Right cardiac atrium (tissue), 5 donors: ENCODE measurements around the gene ABHD1. TPM values are rescaled to one million over a fixed set of nuclear protein-coding genes. Genes with fewer than 3 reads are reported as not detected.

ENCODE experiments used
- ATAC-seq, 2 donors: fragments of 200-7000 bp; cut with Tn5 transposase; one replicate each; pipeline versions ENCODE4 v1.8.0 to v1.9.1; 2020; ENCODE audit warnings: moderate library complexity in 2 of 2, mild to moderate bottlenecking in 1 of 2
- DNase-seq, 3 donors: peaks; one replicate each; pipeline ENCODE4 v3.0.0-alpha.2; 2020
- H3K27ac ChIP-seq: one replicate; pipeline ENCODE4 v1.5.1; 2013; ENCODE audit warnings: mild to moderate bottlenecking, low read length, control low read depth, moderate library complexity
- H3K27me3 ChIP-seq: one replicate; pipeline ENCODE4 v1.6.1; 2013; ENCODE audit not compliant: control insufficient read depth, insufficient read depth
- H3K4me1 ChIP-seq: one replicate; pipeline ENCODE4 v1.6.1; 2013; ENCODE audit warnings: low read length; ENCODE audit not compliant: control insufficient read depth, insufficient read depth
- H3K4me3 ChIP-seq: one replicate; pipeline ENCODE4 v1.5.1; 2013; ENCODE audit warnings: low read length, control low read depth
- H3K9me3 ChIP-seq: one replicate; pipeline ENCODE4 v1.6.1; 2013; ENCODE audit warnings: low read length; ENCODE audit not compliant: control insufficient read depth
- WGBS: extraction: QIAGEN DNeasy Blood & Tissue Kit; methylation state at CpG from one replicate; pipeline ENCODE4 v1.1.7; 2013; 5-methylcytosine and 5-hydroxymethylcytosine counted together
- intact Hi-C, 4 donors: fragments of 100-400 bp; cut with DNase I; formaldehyde crosslinking; loops; one replicate each; pipeline versions ENCODE4 v1.11.0 to v1.14.0; 2022 to 2023
- polyA plus RNA-seq: library from polyadenylated mRNA; stranded (reverse); fragments of 200-250 nt; gene quantifications from one replicate; pipeline ENCODE4 v1.2.3, GENCODE V29; 2013
- total RNA-seq, 4 donors: library from RNA; stranded (reverse); fragmentation: NEBNext Ultra II Directional; extraction: Animal tissue kit (Norgen Biotek cat#: 25700); gene quantifications; one replicate each; pipeline ENCODE4 v1.2.1, GENCODE V29; 2021
- donor health status: healthy with polysubstance abuse.
- donor health status: DM: no; HTN: yes; CAD: no.
- donor health status: DM: no; HTN: no; CAD: no.
- donor health status: DM: no; HTN: yes; CAD: no; lungs with severe emphysema.
- donor health status: DM: yes; HTN: yes; CAD: no.

The ABHD1 gene
- total and polyA plus RNA-seq, 5 donors: 1.6 to 5.1 (median 2.9) TPM

DNA sequence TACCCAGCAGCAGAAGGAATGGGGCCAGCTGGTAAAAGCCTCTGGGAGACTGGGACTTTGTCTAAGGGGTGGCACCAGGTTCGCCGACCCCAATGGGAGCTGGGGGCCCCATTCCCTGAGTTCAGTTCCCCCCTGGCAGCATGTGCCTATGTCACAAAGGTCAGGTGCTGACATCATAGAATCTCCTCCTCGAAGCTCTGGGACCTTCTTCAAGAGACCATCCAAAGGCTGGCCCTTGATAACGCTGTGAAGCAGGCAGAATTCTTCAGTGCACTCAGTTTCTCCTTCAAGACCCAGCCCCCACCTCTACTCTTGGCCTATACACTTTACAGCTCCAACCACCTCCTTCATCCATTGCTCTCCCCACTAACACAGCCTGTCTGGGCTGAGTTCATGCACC is 15.7 kb downstream of the ABHD1 start, which contains the start of gene PRR30:
TSS of gene PRR30 (minus strand) at position 101 of the 400 bp plus-strand sequence. CDS start 1,081 bp downstream, outside the sequence.
- DNase-seq: no peak
- ATAC-seq: no peak
- no peaks in the 10 kb centered on the region for H3K27me3 ChIP-seq
- H3K9me3 ChIP-seq: no peaks in the 10 kb centered on the region
- intact Hi-C loops: no loop called here
- no peak within 1 kb of the TSS for H3K4me3 ChIP-seq
- WGBS: 77% methylated on average over 4 of the region's 4 CpGs
- H3K4me1 ChIP-seq: no peaks in the 10 kb centered on the region
- no peak within 1 kb of the TSS for H3K27ac ChIP-seq

DNA sequence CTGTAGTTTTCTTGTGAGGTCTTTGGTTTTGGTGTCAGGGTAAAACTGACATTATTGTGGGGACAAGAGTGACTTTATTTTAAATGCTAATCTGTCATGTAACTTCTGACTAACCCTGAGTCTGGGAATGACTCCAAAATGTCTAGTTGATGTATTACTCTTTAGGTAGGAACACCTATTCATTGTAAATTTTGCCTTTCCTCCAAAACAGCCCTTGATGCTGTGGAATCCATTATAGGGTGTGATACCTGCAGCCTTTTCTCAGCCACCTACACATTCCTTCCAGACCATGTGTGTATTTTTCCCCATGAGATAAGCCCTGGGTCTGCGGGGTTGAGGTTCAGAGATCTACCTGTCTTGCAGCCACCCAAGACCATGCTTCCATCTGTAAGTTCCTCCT is 19.7 kb downstream of the ABHD1 start:
- intact Hi-C loops: no loop called here
- no peak for DNase-seq
- WGBS: 77% methylated on average over 1 of the region's 1 CpG
- Histone ChIP-seq H3K4me1 (no peaks in the 10 kb centered on the region), H3K4me3 (no peak overlapping the region), H3K27me3 (no peaks in the 10 kb centered on the region), H3K9me3 (no peaks in the 10 kb centered on the region), H3K27ac (no peak overlapping the region)
- ATAC-seq: no peak

GRCh38 chr2:27145682-27146081 is 22.1 kb downstream of the ABHD1 start:
- Histone ChIP-seq H3K4me1 (peaks cover 5% of the 10 kb centered on the region), H3K4me3 (no peak overlapping the region), H3K9me3 (no peaks in the 10 kb centered on the region), H3K27ac (no peak overlapping the region), H3K27me3 (no peaks in the 10 kb centered on the region)
- ATAC-seq (no peak), DNase-seq (no peak)
- WGBS: 78% methylated on average over 2 of the region's 2 CpGs
- intact Hi-C loops: no loop called here

DNA sequence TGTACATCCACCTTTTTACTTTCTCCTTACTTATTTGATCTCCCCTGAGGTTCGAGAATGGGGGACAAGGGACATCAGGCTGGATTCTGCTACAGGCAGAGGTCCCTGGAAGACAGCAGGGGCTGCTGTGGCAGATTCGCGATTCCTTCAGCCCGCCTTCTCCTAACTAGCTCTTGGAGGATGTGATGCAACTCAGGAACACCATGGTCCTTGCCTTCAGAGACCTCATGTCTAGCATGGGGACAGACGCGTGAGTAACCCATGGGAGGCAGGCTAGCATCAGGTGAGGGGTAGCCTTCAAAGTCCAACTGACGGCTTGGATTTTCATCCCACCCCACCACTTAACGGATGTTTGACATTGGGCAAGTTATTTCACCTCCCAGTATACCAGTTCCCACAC is 24.3 kb downstream of the ABHD1 start:
- ATAC-seq (no peak), DNase-seq (no peak)
- Histone ChIP-seq H3K9me3 (no peaks in the 10 kb centered on the region), H3K27ac (no peak overlapping the region), H3K4me1 (peaks cover 5% of the 10 kb centered on the region), H3K27me3 (no peaks in the 10 kb centered on the region), H3K4me3 (no peak overlapping the region)
- WGBS: 93% methylated on average over 8 of the region's 8 CpGs
- intact Hi-C loops: no loop called here

- WGBS: 42% methylated on average over 12 of the region's 12 CpGs
- no peak within 1 kb of the TSS for H3K4me3 ChIP-seq
- ATAC-seq: peak; percentile 54 to 63
These were observed 25.3 kb downstream of the ABHD1 start, which contains the start of gene TCF23 for GRCh38 chr2:27148801-27149439. TCF23 (plus strand) TSS chr2:27149004; CDS start chr2:27149134, 130 bp downstream.

DNA sequence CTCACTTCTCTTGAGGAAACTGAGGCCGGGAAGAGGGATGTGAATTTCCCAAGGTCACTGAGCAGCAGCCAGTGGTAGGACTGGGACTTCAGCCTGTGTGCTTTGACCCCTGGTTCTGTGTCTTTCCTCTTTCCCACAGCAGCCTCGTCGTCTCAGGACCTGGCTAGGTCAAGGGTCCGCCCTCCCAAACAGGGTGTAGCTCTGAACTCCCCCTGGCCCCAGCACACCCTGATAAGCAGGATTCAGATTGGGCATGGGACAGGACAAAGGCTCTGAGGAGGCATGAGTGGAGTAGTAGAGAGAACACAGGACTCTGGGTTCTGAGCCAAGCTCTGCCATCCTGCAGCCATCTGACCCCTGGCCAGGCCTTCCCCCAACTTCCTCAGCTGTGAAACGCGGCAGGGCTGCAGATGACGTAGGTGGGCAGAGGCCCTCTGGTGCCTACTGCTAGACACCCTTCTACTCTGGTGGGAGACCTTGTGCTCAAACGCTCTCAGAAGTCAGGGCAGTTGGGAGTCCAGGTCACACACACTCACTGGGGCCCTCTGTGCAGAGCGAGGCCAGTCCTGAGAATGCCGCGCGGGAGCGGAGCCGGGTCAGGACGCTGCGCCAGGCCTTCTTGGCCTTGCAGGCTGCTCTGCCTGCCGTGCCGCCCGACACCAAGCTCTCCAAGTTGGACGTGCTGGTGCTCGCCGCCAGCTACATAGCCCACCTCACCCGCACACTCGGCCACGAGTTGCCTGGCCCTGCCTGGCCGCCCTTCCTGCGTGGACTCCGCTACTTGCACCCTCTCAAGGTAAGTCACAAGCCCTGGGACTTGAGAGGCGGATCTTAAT is 26.2 kb downstream of the ABHD1 start:
- peak; percentile 44 to 62 for ATAC-seq
- no peak for DNase-seq
- no peak overlapping the region for H3K4me3 ChIP-seq
- intact Hi-C loops: no loop called here
- H3K9me3 ChIP-seq: no peaks in the 10 kb centered on the region
- H3K27me3 ChIP-seq: no peaks in the 10 kb centered on the region
- no peak overlapping the region for H3K27ac ChIP-seq
- H3K4me1 ChIP-seq: peaks cover 5% of the 10 kb centered on the region
- WGBS: 86% methylated on average over 29 of the region's 29 CpGs

More at GRCh38 chr2:27148801-27149439, 25.3 kb downstream of the ABHD1 start, which contains the start of gene TCF23:
- DNase-seq: peak; percentile 54 to 81 (median 77)
- peaks cover 5% of the 10 kb centered on the region for H3K4me1 ChIP-seq
- intact Hi-C loops: no loop called here
- H3K9me3 ChIP-seq: no peaks in the 10 kb centered on the region
- no peak within 1 kb of the TSS for H3K27ac ChIP-seq
- no peaks in the 10 kb centered on the region for H3K27me3 ChIP-seq

GRCh38 chr2:27150639-27151230 is 27.1 kb downstream of the ABHD1 start:
- Histone ChIP-seq H3K4me1 (peaks cover 5% of the 10 kb centered on the region), H3K27me3 (no peaks in the 10 kb centered on the region), H3K27ac (no peak overlapping the region), H3K4me3 (no peak overlapping the region), H3K9me3 (no peaks in the 10 kb centered on the region)
- ATAC-seq (no peak), DNase-seq (no peak)
- 77% methylated on average over 8 of the region's 8 CpGs for WGBS
- intact Hi-C loops: no loop called here

- 89% methylated on average over 8 of the region's 8 CpGs for WGBS
- ATAC-seq: no peak
- Histone ChIP-seq H3K9me3 (no peaks in the 10 kb centered on the region), H3K4me3 (no peak overlapping the region), H3K27me3 (no peaks in the 10 kb centered on the region), H3K27ac (no peak overlapping the region), H3K4me1 (peaks cover 5% of the 10 kb centered on the region)
- no peak for DNase-seq
- intact Hi-C loops: no loop called here
These were observed 28.6 kb downstream of the ABHD1 start for GRCh38 chr2:27152102-27152795.

DNA sequence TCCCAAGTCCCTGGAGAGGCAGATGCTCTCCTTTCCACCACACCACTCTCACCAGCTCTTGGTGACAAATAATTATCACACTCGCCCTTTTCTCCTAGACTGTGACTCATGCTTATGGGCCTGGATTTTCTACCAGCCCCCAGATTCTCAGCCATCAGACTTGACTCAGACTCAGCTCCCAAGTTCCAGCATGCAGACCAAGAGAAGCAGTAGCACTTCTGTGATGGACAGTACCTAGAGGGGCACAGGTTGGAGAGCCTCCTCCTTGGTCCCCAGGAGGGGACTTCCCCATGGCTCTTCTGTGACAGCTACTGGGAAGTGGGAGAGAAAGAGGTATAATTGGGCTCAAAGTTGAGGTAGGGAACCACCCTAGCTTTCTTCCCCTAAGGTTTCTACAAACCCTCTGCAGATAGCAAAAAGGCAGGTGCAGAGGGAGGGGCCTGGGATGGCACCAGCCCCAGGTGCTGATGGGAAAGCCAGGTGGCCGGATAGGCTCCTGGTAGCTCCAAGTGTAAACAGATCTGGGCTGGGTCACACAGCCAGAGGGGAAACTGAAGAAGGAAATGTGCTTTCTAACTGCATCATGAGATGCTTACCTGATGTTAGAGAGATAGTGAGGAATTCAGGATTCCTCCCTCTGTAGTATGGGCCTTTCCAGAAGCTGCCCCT is 29.3 kb downstream of the ABHD1 start:
- Histone ChIP-seq H3K4me1 (peaks cover 5% of the 10 kb centered on the region), H3K27ac (no peak overlapping the region), H3K4me3 (no peak overlapping the region), H3K9me3 (no peaks in the 10 kb centered on the region), H3K27me3 (no peaks in the 10 kb centered on the region)
- ATAC-seq (no peak), DNase-seq (no peak)
- WGBS: 78% methylated on average over 2 of the region's 2 CpGs
- intact Hi-C loops: no loop called here

DNA sequence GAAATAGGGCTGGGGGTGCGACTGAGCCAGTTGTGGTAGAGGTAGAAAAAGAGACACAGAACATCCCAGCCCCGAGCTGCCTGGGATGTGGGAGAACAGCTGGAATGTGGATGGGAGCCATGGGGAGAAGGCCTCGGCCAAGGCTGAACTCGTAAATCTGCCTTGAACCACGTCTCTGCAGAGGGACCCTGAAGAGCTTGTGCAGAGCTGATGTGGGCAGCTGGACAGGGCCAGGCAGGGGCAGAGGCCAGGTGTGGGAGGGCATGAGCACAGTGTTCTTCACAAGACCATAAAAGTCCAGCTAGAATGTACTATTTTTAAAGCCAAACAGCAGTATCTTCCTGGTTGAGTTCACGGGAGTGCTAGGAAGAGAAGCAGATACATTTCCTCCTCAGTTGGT is 30.9 kb downstream of the ABHD1 start:
- H3K4me1 ChIP-seq: no peaks in the 10 kb centered on the region
- H3K27ac ChIP-seq: no peak overlapping the region
- DNase-seq: peak in 1 of 3 donors; percentile 66
- no peak overlapping the region for H3K4me3 ChIP-seq
- H3K9me3 ChIP-seq: no peaks in the 10 kb centered on the region
- H3K27me3 ChIP-seq: no peaks in the 10 kb centered on the region
- ATAC-seq: no peak
- intact Hi-C loops: no loop called here
- 70% methylated on average over 6 of the region's 6 CpGs for WGBS
